IMR-90 (cell line): ENCODE results near the gene PDXK. TPM values are rescaled to one million over a fixed set of nuclear protein-coding genes. Genes with fewer than 3 reads are reported as not detected.

Experiments
- CHD1 ChIP-seq: IDR thresholded peaks from 2 replicates; pipeline ENCODE4 v1.6.1; 2012; ENCODE audit warnings: low read depth, low read length, improper control_type of control experiment
- polyA plus RNA-seq, 3 experiments: library from polyadenylated mRNA; depleted of rRNA; stranded (reverse); fragments of >200 nt; gene quantifications; 2 replicates each; pipeline ENCODE4 v1.2.3, GENCODE V29; 2012; ENCODE audit warnings: low replicate concordance in 1 of 3
- total RNA-seq: library from RNA; depleted of rRNA; stranded (reverse); fragments of >200 nt; gene quantifications from 2 replicates; pipeline ENCODE4 v1.2.3, GENCODE V29; 2012
- TF ChIP-seq, protein P1 (sequence below): fragments of 150-350 bp; IDR thresholded peaks from 2 replicates; pipeline ENCODE4 v1.6.1; 2016; ENCODE audit warnings: low read depth, mild to moderate bottlenecking, low read length, moderate library complexity, borderline replicate concordance

Gene PDXK
- total and polyA plus RNA-seq, 2 of the 4 experiments (the other 2 are of a cell fraction), result 155 to 312 TPM

DNA sequence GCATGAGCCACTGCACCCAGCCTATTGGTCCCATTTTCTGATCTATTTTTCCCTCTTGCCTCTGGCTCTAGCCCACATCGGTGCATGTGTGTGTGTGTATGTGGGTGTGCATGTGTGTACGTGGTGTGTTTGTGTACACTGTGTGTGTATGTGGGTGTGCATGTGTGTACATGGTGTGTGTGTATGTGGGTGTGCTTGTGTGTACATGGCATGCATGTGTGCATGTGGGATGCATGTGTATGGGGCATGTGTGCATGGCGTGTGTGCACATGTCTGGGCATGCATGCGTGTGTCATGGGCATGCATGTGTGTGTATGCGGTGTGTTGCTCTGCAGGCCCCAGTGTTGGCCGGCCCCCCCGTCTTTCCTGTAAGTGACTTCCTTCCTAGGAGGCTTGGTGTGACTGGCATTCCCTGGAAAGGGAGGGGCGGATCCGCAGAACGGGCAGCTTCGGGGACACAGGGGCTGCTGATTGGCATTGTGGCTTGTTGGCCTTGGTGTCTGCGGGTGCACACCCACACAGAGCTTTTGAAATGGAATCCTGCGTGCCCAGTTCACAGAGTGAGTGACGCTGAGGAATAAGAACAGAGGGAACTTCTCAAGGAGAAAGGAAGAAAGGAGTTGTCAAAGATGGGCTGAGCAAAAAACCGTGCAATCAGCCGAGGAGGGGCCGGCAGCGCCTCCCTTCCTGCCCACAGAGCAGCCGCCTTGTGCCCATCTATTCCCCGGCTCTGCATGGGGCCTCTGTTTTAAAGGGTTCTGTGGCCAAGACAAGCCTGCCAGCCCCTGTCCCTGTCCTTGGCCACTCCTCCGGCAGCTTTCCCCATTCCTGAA lies 8.0 kb downstream of the PDXK start (continued):
- TF ChIP-seq, protein P1, sequence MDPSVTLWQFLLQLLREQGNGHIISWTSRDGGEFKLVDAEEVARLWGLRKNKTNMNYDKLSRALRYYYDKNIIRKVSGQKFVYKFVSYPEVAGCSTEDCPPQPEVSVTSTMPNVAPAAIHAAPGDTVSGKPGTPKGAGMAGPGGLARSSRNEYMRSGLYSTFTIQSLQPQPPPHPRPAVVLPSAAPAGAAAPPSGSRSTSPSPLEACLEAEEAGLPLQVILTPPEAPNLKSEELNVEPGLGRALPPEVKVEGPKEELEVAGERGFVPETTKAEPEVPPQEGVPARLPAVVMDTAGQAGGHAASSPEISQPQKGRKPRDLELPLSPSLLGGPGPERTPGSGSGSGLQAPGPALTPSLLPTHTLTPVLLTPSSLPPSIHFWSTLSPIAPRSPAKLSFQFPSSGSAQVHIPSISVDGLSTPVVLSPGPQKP, result no peak
- TF ChIP-seq CHD1, result no peak
